DND-41 (cell line): ENCODE data around the gene ZFP82.

Source experiments
- CTCF ChIP-seq: IDR thresholded peaks from 2 replicates; pipeline ENCODE4 v1.5.1; 2012; ENCODE audit warnings: borderline replicate concordance, low read length, moderate library complexity, mild to moderate bottlenecking; ENCODE audit not compliant: poor library complexity, severe bottlenecking; ENCODE audit errors: extremely low read depth
- EZH2 ChIP-seq: IDR thresholded peaks from 3 replicates; pipeline ENCODE4 v1.6.1; 2012; ENCODE audit warnings: borderline replicate concordance, low read depth, mild to moderate bottlenecking, moderate library complexity, low read length, inconsistent platforms; ENCODE audit not compliant: severe bottlenecking

GRCh38 chr19:36401475-36401874, 17.0 kb downstream of the ZFP82 start:
- TF ChIP-seq CTCF, result no peak
- no peak for TF ChIP-seq EZH2
